ENCODE results near the gene TMX2. TPM values are rescaled to one million over a fixed set of nuclear protein-coding genes. Genes with fewer than 3 reads are reported as not detected.
A peak's percentile ranks its signal among the peaks of the same experiment; 100 is the strongest.

TMX2 gene
- total RNA-seq, 1 donor, result 47.8 TPM

GRCh38 chr11:57698843-57699365, 13.5 kb upstream of the TMX2 start:
- H3K79me2 ChIP-seq (ENCODE audit: insufficient read depth, low read length), result no peaks in the 10 kb centered on the region
- TF ChIP-seq CTCF (IDR thresholded peaks at IDR 0.05; ENCODE audit: extremely low read depth, low read depth, low read length), result no peak
- peaks cover 6% of the 10 kb centered on the region for H3K4me1 ChIP-seq (ENCODE audit: insufficient read depth, low read length)
- H3K27me3 ChIP-seq (ENCODE audit: insufficient read depth, low read length), result no peaks in the 10 kb centered on the region
- H3K4me2 ChIP-seq (ENCODE audit: insufficient read depth, low read length), result no peak overlapping the region
- H3K36me3 ChIP-seq (ENCODE audit: insufficient read depth, low read length), result peaks cover 69% of the 10 kb centered on the region
- DNase-seq (ENCODE audit: insufficient read length, low spot score, missing footprints), result no peak
- no peaks in the 10 kb centered on the region for H3K9me3 ChIP-seq (ENCODE audit: low read depth, low read length)
- peaks cover 1% of the 10 kb centered on the region for H4K20me1 ChIP-seq (ENCODE audit: insufficient read depth, low read length)
- H2AFZ ChIP-seq (ENCODE audit: low read length), result no peak overlapping the region
- H3K4me3 ChIP-seq (ENCODE audit: insufficient read depth, low read length), result no peak overlapping the region
- no peak overlapping the region for H3K27ac ChIP-seq (ENCODE audit: low read depth, low read length)

- no peak overlapping the region for H3K4me3 ChIP-seq (ENCODE audit: insufficient read depth, low read length)
- H3K27me3 ChIP-seq (ENCODE audit: insufficient read depth, low read length), result no peaks in the 10 kb centered on the region
- peaks cover 70% of the 10 kb centered on the region for H3K36me3 ChIP-seq (ENCODE audit: insufficient read depth, low read length)
- no peak overlapping the region for H2AFZ ChIP-seq (ENCODE audit: low read length)
- TF ChIP-seq CTCF (IDR thresholded peaks at IDR 0.05; ENCODE audit: extremely low read depth, low read depth, low read length), result no peak
- no peak for DNase-seq (ENCODE audit: insufficient read length, low spot score, missing footprints)
- H4K20me1 ChIP-seq (ENCODE audit: insufficient read depth, low read length), result peaks cover 3% of the 10 kb centered on the region
- H3K27ac ChIP-seq (ENCODE audit: low read depth, low read length), result no peak overlapping the region
- no peaks in the 10 kb centered on the region for H3K9me3 ChIP-seq (ENCODE audit: low read depth, low read length)
- H3K4me1 ChIP-seq (ENCODE audit: insufficient read depth, low read length), result peaks cover 7% of the 10 kb centered on the region
- peaks cover under 1% of the 10 kb centered on the region for H3K79me2 ChIP-seq (ENCODE audit: insufficient read depth, low read length)
- no peak overlapping the region for H3K4me2 ChIP-seq (ENCODE audit: insufficient read depth, low read length)
These were observed 12.6 kb upstream of the TMX2 start for GRCh38 chr11:57699813-57700212.

- H4K20me1 ChIP-seq (ENCODE audit: insufficient read depth, low read length), result peaks cover 3% of the 10 kb centered on the region
- no peak overlapping the region for H2AFZ ChIP-seq (ENCODE audit: low read length)
- peaks cover 7% of the 10 kb centered on the region for H3K4me1 ChIP-seq (ENCODE audit: insufficient read depth, low read length)
- no peak overlapping the region for H3K4me2 ChIP-seq (ENCODE audit: insufficient read depth, low read length)
- H3K4me3 ChIP-seq (ENCODE audit: insufficient read depth, low read length), result no peak overlapping the region
- H3K9me3 ChIP-seq (ENCODE audit: low read depth, low read length), result no peaks in the 10 kb centered on the region
- no peak for TF ChIP-seq CTCF (IDR thresholded peaks at IDR 0.05; ENCODE audit: extremely low read depth, low read depth, low read length)
- peaks cover 71% of the 10 kb centered on the region for H3K36me3 ChIP-seq (ENCODE audit: insufficient read depth, low read length)
- peaks cover 3% of the 10 kb centered on the region for H3K79me2 ChIP-seq (ENCODE audit: insufficient read depth, low read length)
- H3K27ac ChIP-seq (ENCODE audit: low read depth, low read length), result no peak overlapping the region
- peak; percentile 49 for DNase-seq (ENCODE audit: insufficient read length, low spot score, missing footprints)
- H3K27me3 ChIP-seq (ENCODE audit: insufficient read depth, low read length), result no peaks in the 10 kb centered on the region
These were observed 12.0 kb upstream of the TMX2 start for GRCh38 chr11:57700425-57700824.

GRCh38 chr11:57703341-57703740, 9.1 kb upstream of the TMX2 start:
- H3K9me3 ChIP-seq (ENCODE audit: low read depth, low read length), result no peaks in the 10 kb centered on the region

More at GRCh38 chr11:57703341-57703740, 9.1 kb upstream of the TMX2 start:
- Histone ChIP-seq H4K20me1 (ENCODE audit: insufficient read depth, low read length) (peaks cover 9% of the 10 kb centered on the region), H3K27me3 (ENCODE audit: insufficient read depth, low read length) (no peaks in the 10 kb centered on the region), H3K79me2 (ENCODE audit: insufficient read depth, low read length) (peaks cover 20% of the 10 kb centered on the region), H3K4me3 (ENCODE audit: insufficient read depth, low read length) (no peak overlapping the region), H3K27ac (ENCODE audit: low read depth, low read length) (peak overlapping the region; percentile 71), H3K4me2 (ENCODE audit: insufficient read depth, low read length) (no peak overlapping the region), H3K4me1 (ENCODE audit: insufficient read depth, low read length) (peaks cover 7% of the 10 kb centered on the region), H3K36me3 (ENCODE audit: insufficient read depth, low read length) (peaks cover 58% of the 10 kb centered on the region), H2AFZ (ENCODE audit: low read length) (no peak overlapping the region)
- no peak for TF ChIP-seq CTCF (IDR thresholded peaks at IDR 0.05; ENCODE audit: extremely low read depth, low read depth, low read length)
- peak; percentile 52 for DNase-seq (ENCODE audit: insufficient read length, low spot score, missing footprints)
